Measurements from ENCODE around the gene PPP3R2.

GRCh38 chr9:101574731-101575333, 19.9 kb downstream of the PPP3R2 start:
- TF ChIP-seq EZH2 (IDR thresholded peaks at IDR 0.05; ENCODE audit: borderline replicate concordance, low read length) (no peak), CTCF (conservative IDR thresholded peaks at IDR 0.05 in 1 of 2, IDR thresholded peaks at IDR 0.05 in 1 of 2; ENCODE audit: extremely low read depth in 1 of 2, insufficient read depth in 1 of 2, low read depth in 1 of 2, low read length in 2 of 2) (no peak)
